Left lobe of liver (tissue), 2 donors: Measurements from ENCODE around the gene TM2D1. TPM values are rescaled to one million over a fixed set of nuclear protein-coding genes. Genes with fewer than 3 reads are reported as not detected.
"Not testable (repeated sequence)": the region's sequence is repeated elsewhere in the genome, so short reads cannot be mapped to it uniquely, and the experiment has no call there.

Experiments used
- ATAC-seq: fragments of 200-7000 bp; cut with Tn5 transposase; one replicate; pipeline ENCODE4 v1.9.1; 2020; ENCODE audit warnings: mild to moderate bottlenecking, moderate library complexity
- DNase-seq: peaks from one replicate; pipeline ENCODE4 v3.0.0-alpha.2; 2020; ENCODE audit warnings: low spot score
- total RNA-seq: library from RNA; stranded (reverse); gene quantifications from one replicate; pipeline ENCODE4 v1.2.1, GENCODE V29; 2021
- donor health status: DM: no; HTN: no; CAD: no; lungs with moderate emphysema.
- donor health status: DM: no; HTN: yes; CAD: no.

The TM2D1 gene
- total RNA-seq, 1 donor from 2014 or later, result 14.4 TPM

- DNase-seq (no peak), ATAC-seq (no peak)
Observed at GRCh38 chr1:61724506-61724812, 482 bp downstream of the TM2D1 start.

- ATAC-seq, result peak; percentile 70
Observed at GRCh38 chr1:61718996-61719663, 5.8 kb downstream of the TM2D1 start.

GRCh38 chr1:61711969-61712368 lies 13.0 kb downstream of the TM2D1 start:
- DNase-seq, result no peak
- ATAC-seq, result no peak

More at GRCh38 chr1:61718996-61719663, 5.8 kb downstream of the TM2D1 start:
- DNase-seq, result not testable (repeated sequence)

- ATAC-seq, DNase-seq: not testable (repeated sequence)
Observed at GRCh38 chr1:61711257-61711656, 13.7 kb downstream of the TM2D1 start.

- no peak for DNase-seq
- peak; percentile 70 for ATAC-seq
Observed at GRCh38 chr1:61709908-61710289, 15.0 kb downstream of the TM2D1 start.

GRCh38 chr1:61708953-61709907 lies 15.7 kb downstream of the TM2D1 start:
- ATAC-seq (no peak), DNase-seq (no peak)

GRCh38 chr1:61699911-61700851 lies 24.8 kb downstream of the TM2D1 start:
- DNase-seq (no peak), ATAC-seq (peak; percentile 95)

- no peak for ATAC-seq
Observed at GRCh38 chr1:61692155-61692800, 32.7 kb downstream of the TM2D1 start.

GRCh38 chr1:61687901-61688300 lies 37.0 kb downstream of the TM2D1 start:
- no peak for ATAC-seq
- no peak for DNase-seq

More at GRCh38 chr1:61692155-61692800, 32.7 kb downstream of the TM2D1 start:
- no peak for DNase-seq

GRCh38 chr1:61682891-61683290 lies 42.0 kb downstream of the TM2D1 start:
- ATAC-seq, result no peak

GRCh38 chr1:61680500-61680899 lies 44.4 kb downstream of the TM2D1 start:
- ATAC-seq (no peak), DNase-seq (no peak)

More at GRCh38 chr1:61682891-61683290, 42.0 kb downstream of the TM2D1 start:
- no peak for DNase-seq

GRCh38 chr1:61676881-61677280 lies 48.1 kb downstream of the TM2D1 start:
- not testable (repeated sequence) for ATAC-seq, DNase-seq

- no peak for DNase-seq
- ATAC-seq, result no peak
Observed at GRCh38 chr1:61674221-61674620, 50.7 kb downstream of the TM2D1 start.

- DNase-seq (no peak), ATAC-seq (no peak)
Observed at GRCh38 chr1:61672376-61672775, 52.6 kb downstream of the TM2D1 start.

GRCh38 chr1:61670445-61670844 lies 54.5 kb downstream of the TM2D1 start:
- ATAC-seq (no peak), DNase-seq (no peak)

GRCh38 chr1:61670016-61670415 lies 54.9 kb downstream of the TM2D1 start:
- DNase-seq, result no peak
- ATAC-seq, result no peak

GRCh38 chr1:61659061-61659460 lies 65.9 kb downstream of the TM2D1 start:
- DNase-seq (no peak), ATAC-seq (no peak)

GRCh38 chr1:61655453-61655852 lies 69.5 kb downstream of the TM2D1 start:
- no peak for ATAC-seq

GRCh38 chr1:61654067-61654466 lies 70.9 kb downstream of the TM2D1 start:
- DNase-seq (no peak), ATAC-seq (no peak)

More at GRCh38 chr1:61655453-61655852, 69.5 kb downstream of the TM2D1 start:
- no peak for DNase-seq

- DNase-seq (no peak), ATAC-seq (no peak)
Observed at GRCh38 chr1:61648983-61649742, 75.8 kb downstream of the TM2D1 start.
